Stimulated activated CD8-positive, alpha-beta memory T cell treated with anti-CD3 and anti-CD28 coated beads, Interleukin-12 subunit alpha, Interleukin-12 subunit beta, amount 100 ng/mL, for 4 hours (primary cell): Measurements from ENCODE around the gene DYSF.
"Not testable (repeated sequence)": the region's sequence is repeated elsewhere in the genome, so short reads cannot be mapped to it uniquely, and the experiment has no call there.

Experiments
- DNase-seq: peaks from one replicate; pipeline ENCODE4 v3.0.0-alpha.2; 2020; ENCODE audit warnings: low read depth

Gene DYSF

GRCh38 chr2:71453404-71454220 is at the start of gene DYSF:
TSS of gene DYSF (plus strand) at chr2:71453561.
- no peak for DNase-seq

- no peak for DNase-seq
These were observed 43.8 kb upstream of the DYSF start for GRCh38 chr2:71409611-71410010.

GRCh38 chr2:71410696-71411095 is 42.7 kb upstream of the DYSF start:
- DNase-seq: no peak

- DNase-seq: not testable (repeated sequence)
These were observed 36.5 kb upstream of the DYSF start for GRCh38 chr2:71416866-71417265.

GRCh38 chr2:71417300-71418202 is 35.8 kb upstream of the DYSF start:
- DNase-seq: no peak

GRCh38 chr2:71419145-71419544 is 34.2 kb upstream of the DYSF start:
- no peak for DNase-seq

- DNase-seq: no peak
These were observed 33.4 kb upstream of the DYSF start for GRCh38 chr2:71419976-71420375.

- no peak for DNase-seq
These were observed 30.6 kb upstream of the DYSF start for GRCh38 chr2:71422786-71423185.

GRCh38 chr2:71423817-71424420 is 29.4 kb upstream of the DYSF start:
- no peak for DNase-seq

GRCh38 chr2:71426721-71427120 is 26.6 kb upstream of the DYSF start:
- no peak for DNase-seq

GRCh38 chr2:71428472-71429383 is 24.6 kb upstream of the DYSF start:
- DNase-seq: no peak

- not testable (repeated sequence) for DNase-seq
These were observed 8.2 kb upstream of the DYSF start for GRCh38 chr2:71445142-71445541.

- no peak for DNase-seq
These were observed 6.9 kb upstream of the DYSF start for GRCh38 chr2:71446505-71446904.

GRCh38 chr2:71449343-71449742 is 4.0 kb upstream of the DYSF start:
- no peak for DNase-seq

- DNase-seq: no peak
These were observed 1.7 kb upstream of the DYSF start for GRCh38 chr2:71451705-71452104.

GRCh38 chr2:71452565-71452964 is 796 bp upstream of the DYSF start:
- DNase-seq: no peak

- no peak for DNase-seq
These were observed 1.1 kb downstream of the DYSF start for GRCh38 chr2:71454221-71455010.

- no peak for DNase-seq
These were observed 1.8 kb downstream of the DYSF start for GRCh38 chr2:71455011-71455740.

GRCh38 chr2:71455741-71456569 is 2.6 kb downstream of the DYSF start:
- no peak for DNase-seq
